H1 (cell line): Measurements from ENCODE around the gene HERC5. TPM values are rescaled to one million over a fixed set of nuclear protein-coding genes. Genes with fewer than 3 reads are reported as not detected.

Experiments
- CTCF ChIA-PET: fragments of 300-600 bp; sonication (Branson Sonifier 250); formaldehyde crosslinking; loops from one replicate; lab custom pipeline; 2021; ENCODE audit not compliant: partially characterized antibody; lab: Charles Lee
- POLR2A ChIA-PET: fragments of 300-600 bp; sonication (Branson Sonifier 250); formaldehyde crosslinking; loops from one replicate; lab custom pipeline; 2021; ENCODE audit warnings: inconsistent platforms; ENCODE audit not compliant: partially characterized antibody; lab: Charles Lee
- DNase-seq, 2 experiments: peaks; one replicate each; pipeline versions ENCODE4 v3.0.0 to v3.0.0-alpha.2; 2010 to 2022; ENCODE audit warnings: low spot score in 2 of 2, low read depth in 1 of 2, mixed read lengths in 1 of 2
- FAIRE-seq: peaks from 2 replicates; lab custom pipeline; 2011; peaks lifted over from hg19 to GRCh38; lab: Jason Lieb, UNC
- H2AFZ ChIP-seq: 2 replicates; pipeline ENCODE4 v1.8.1; 2012; ENCODE audit warnings: low read length, inconsistent platforms
- H2AK5ac ChIP-seq: 2 replicates; pipeline ENCODE4 v1.6.1; 2013; ENCODE audit warnings: low read depth, low read length
- H2BK120ac ChIP-seq: replicated peaks from 2 replicates; pipeline ENCODE3; 2013; ENCODE audit warnings: low read depth, low read length, inconsistent platforms
- H2BK12ac ChIP-seq: 2 replicates; pipeline ENCODE4 v1.6.1; 2013; ENCODE audit warnings: low read depth, low read length
- H2BK15ac ChIP-seq: 2 replicates; pipeline ENCODE4 v1.6.1; 2013; ENCODE audit warnings: low read length
- H2BK20ac ChIP-seq: 2 replicates; pipeline ENCODE4 v1.6.1; 2013; ENCODE audit warnings: low read length
- H2BK5ac ChIP-seq: 2 replicates; pipeline ENCODE4 v1.6.1; 2013; ENCODE audit warnings: low read depth, low read length
- H3K14ac ChIP-seq: 2 replicates; pipeline ENCODE4 v1.6.1; 2013; ENCODE audit warnings: inconsistent platforms; ENCODE audit not compliant: insufficient read length
- H3K18ac ChIP-seq: 2 replicates; pipeline ENCODE4 v1.6.1; 2013; ENCODE audit warnings: low read length; ENCODE audit errors: extremely low read depth
- H3K23ac ChIP-seq: 2 replicates; pipeline ENCODE4 v1.6.1; 2013; ENCODE audit warnings: inconsistent platforms; ENCODE audit not compliant: insufficient read length
- H3K23me2 ChIP-seq: 2 replicates; pipeline ENCODE4 v1.6.1; 2013; ENCODE audit warnings: low read depth, low read length
- H3K27ac ChIP-seq: 2 replicates; pipeline ENCODE4 v1.6.1; 2011; ENCODE audit warnings: low read depth, low read length, inconsistent platforms
- H3K27me3 ChIP-seq, 4 experiments: replicated peaks in 1 of 4; 1 replicate in 1 of 4; 2 replicates in 3 of 4; pipeline versions ENCODE4 v1.6.1 to v1.8.1; 2011 to 2013; ENCODE audit warnings: low read length in 3 of 4, mild to moderate bottlenecking in 3 of 4, inconsistent platforms in 2 of 4, mixed read lengths in 2 of 4, moderate library complexity in 1 of 4; ENCODE audit not compliant: control insufficient read depth in 3 of 4, insufficient read depth in 3 of 4; ENCODE audit errors: extremely low read depth in 1 of 4
- H3K36me3 ChIP-seq, 4 experiments: 2 replicates each; pipeline versions ENCODE4 v1.6.1 to v1.8.1; 2011 to 2013; ENCODE audit warnings: mild to moderate bottlenecking in 4 of 4, low read length in 3 of 4, moderate library complexity in 2 of 4, control low read depth in 1 of 4, inconsistent platforms in 1 of 4; ENCODE audit not compliant: insufficient read depth in 4 of 4, control insufficient read depth in 2 of 4
- H3K4ac ChIP-seq: replicated peaks from 2 replicates; pipeline ENCODE3; 2013; ENCODE audit warnings: low read length, low read depth, mixed read lengths, inconsistent platforms; ENCODE audit not compliant: insufficient read length
- H3K4me1 ChIP-seq, 4 experiments: replicated peaks in 1 of 4; 1 replicate in 1 of 4; 2 replicates in 3 of 4; pipeline versions ENCODE4 v1.6.1 to v1.8.1; 2011 to 2013; ENCODE audit warnings: low read length in 3 of 4, inconsistent platforms in 2 of 4, mixed read lengths in 1 of 4; ENCODE audit not compliant: insufficient read depth in 4 of 4, control insufficient read depth in 3 of 4
- H3K4me2 ChIP-seq, 2 experiments: 2 replicates each; pipeline versions ENCODE4 v1.6.1 to v1.8.1; 2011 to 2013; ENCODE audit warnings: low read depth in 2 of 2, low read length in 2 of 2, control low read depth in 1 of 2, inconsistent platforms in 1 of 2, mild to moderate bottlenecking in 1 of 2; ENCODE audit not compliant: insufficient read depth in 1 of 2
- H3K4me3 ChIP-seq, 4 experiments: fragments of 200-600, 300-600 bp in 1 of 4; sonication (generic), shearing (Covaris generic), sonication (Bioruptor Twin) in 1 of 4; 2 replicates each; pipeline versions ENCODE4 v1.5.1 to v1.8.1; 2011 to 2016; ENCODE audit warnings: low read length in 4 of 4, low read depth in 3 of 4, control low read depth in 2 of 4, inconsistent platforms in 2 of 4, mild to moderate bottlenecking in 2 of 4, mixed read lengths in 1 of 4, moderate library complexity in 1 of 4; ENCODE audit not compliant: insufficient read depth in 2 of 4; ENCODE audit errors: extremely low read depth in 1 of 4
- H3K56ac ChIP-seq: replicated peaks from 2 replicates; pipeline ENCODE3; 2013; ENCODE audit warnings: low read depth, mild to moderate bottlenecking, mixed read lengths, low read length, inconsistent platforms; ENCODE audit not compliant: insufficient read length
- H3K79me1 ChIP-seq: 2 replicates; pipeline ENCODE4 v1.6.1; 2013; ENCODE audit warnings: low read depth, low read length, control low read depth
- H3K79me2 ChIP-seq, 2 experiments: 2 replicates each; pipeline versions ENCODE4 v1.6.1 to v1.8.1; 2012 to 2013; ENCODE audit warnings: low read length in 2 of 2, mild to moderate bottlenecking in 2 of 2, inconsistent platforms in 1 of 2; ENCODE audit not compliant: insufficient read depth in 2 of 2, control insufficient read depth in 1 of 2
- H3K9ac ChIP-seq, 4 experiments: replicated peaks in 1 of 4; 1 replicate in 1 of 4; 2 replicates in 3 of 4; pipeline versions ENCODE4 v1.6.1 to v1.8.1; 2011 to 2013; ENCODE audit warnings: low read depth in 3 of 4, low read length in 3 of 4, control low read depth in 2 of 4, mild to moderate bottlenecking in 2 of 4, moderate library complexity in 2 of 4, inconsistent platforms in 1 of 4; ENCODE audit errors: extremely low read depth in 1 of 4
- H3K9me3 ChIP-seq, 2 experiments: 2 replicates each; pipeline versions ENCODE4 v1.6.1 to v1.8.1; 2012 to 2013; ENCODE audit warnings: mild to moderate bottlenecking in 2 of 2, moderate library complexity in 2 of 2, control low read depth in 1 of 2, inconsistent platforms in 1 of 2, low read depth in 1 of 2, low read length in 1 of 2, mixed read lengths in 1 of 2; ENCODE audit not compliant: insufficient read depth in 2 of 2
- H4K20me1 ChIP-seq, 2 experiments: replicated peaks in 1 of 2; 2 replicates each; pipeline versions ENCODE3 to v1.8.1; 2011 to 2013; ENCODE audit warnings: inconsistent platforms in 2 of 2, low read length in 2 of 2, mild to moderate bottlenecking in 1 of 2; ENCODE audit not compliant: insufficient read depth in 2 of 2, control insufficient read depth in 1 of 2
- H4K5ac ChIP-seq: 2 replicates; pipeline ENCODE4 v1.6.1; 2013; ENCODE audit warnings: low read length, low read depth, mixed read lengths, inconsistent platforms; ENCODE audit not compliant: insufficient read length
- H4K8ac ChIP-seq: 2 replicates; pipeline ENCODE4 v1.8.0; 2013; ENCODE audit warnings: mild to moderate bottlenecking, moderate library complexity, low read length, inconsistent platforms; ENCODE audit not compliant: insufficient read depth; ENCODE audit errors: extremely low read depth
- H4K91ac ChIP-seq: replicated peaks from 2 replicates; pipeline ENCODE3; 2013; ENCODE audit warnings: low read length, mixed read lengths, inconsistent platforms; ENCODE audit not compliant: insufficient read length
- BCL11A ChIP-seq, 2 experiments: IDR thresholded peaks; one replicate each; pipeline ENCODE4 v1.6.1; 2011; ENCODE audit warnings: low read depth in 2 of 2, low read length in 2 of 2, mild to moderate bottlenecking in 2 of 2
- KDM4A ChIP-seq: IDR thresholded peaks from one replicate; pipeline ENCODE4 v1.7.1; 2012; ENCODE audit warnings: low read depth, mild to moderate bottlenecking, moderate library complexity, low read length, inconsistent platforms; ENCODE audit not compliant: severe bottlenecking
- MAFK ChIP-seq: IDR thresholded peaks from 2 replicates; pipeline ENCODE4 v1.6.1; 2012; ENCODE audit warnings: low read depth, mild to moderate bottlenecking, improper control_type of control experiment, low read length
- NANOG ChIP-seq: IDR thresholded peaks from 2 replicates; pipeline ENCODE4 v1.6.1; 2011; ENCODE audit warnings: low read length, low read depth, mild to moderate bottlenecking, inconsistent platforms; ENCODE audit not compliant: insufficient read depth, poor library complexity, severe bottlenecking
- PHF8 ChIP-seq: fragments of 200-600 bp; sonication (generic); conservative IDR thresholded peaks from 2 replicates; pipeline ENCODE4 v1.7.1; 2012; ENCODE audit warnings: low read depth, mild to moderate bottlenecking, inconsistent platforms, low read length, moderate library complexity
- POLR2A ChIP-seq, 2 experiments: IDR thresholded peaks; 1 replicate in 1 of 2; 2 replicates in 1 of 2; pipeline ENCODE4 v1.6.1; 2011; ENCODE audit warnings: low read depth in 2 of 2, low read length in 2 of 2, mild to moderate bottlenecking in 2 of 2; ENCODE audit errors: control extremely low read depth in 1 of 2
- POLR2AphosphoS5 ChIP-seq: IDR thresholded peaks from 2 replicates; pipeline ENCODE4 v1.6.1; 2011; ENCODE audit warnings: low read depth, low read length
- RBBP5 ChIP-seq: IDR thresholded peaks from 2 replicates; pipeline ENCODE4 v1.7.1; 2012; ENCODE audit warnings: low read depth, mild to moderate bottlenecking, inconsistent platforms, low read length, moderate library complexity, borderline replicate concordance
- RFX5 ChIP-seq: IDR thresholded peaks from 2 replicates; pipeline ENCODE4 v1.6.1; 2011; ENCODE audit warnings: low read depth, low read length, improper control_type of control experiment, borderline replicate concordance
- TBP ChIP-seq: IDR thresholded peaks from 2 replicates; pipeline ENCODE4 v1.6.1; 2011; ENCODE audit warnings: low read depth, low read length, improper control_type of control experiment
- TEAD4 ChIP-seq: IDR thresholded peaks from 2 replicates; pipeline ENCODE4 v1.6.1; 2012; ENCODE audit warnings: low read depth, low read length, inconsistent platforms, mixed read lengths
- WGBS, 2 experiments: shearing (Covaris generic) in 1 of 2; methylation state at CpG; one replicate each; pipeline versions ENCODE4 v1.1.6 to v1.1.7; 2013 to 2015; ENCODE audit warnings: low lambda C conversion rate in 2 of 2, mixed read lengths in 2 of 2, inconsistent platforms in 1 of 2, low coverage in 1 of 2, missing lambda C conversion rate in 1 of 2; ENCODE audit not compliant: insufficient replicate concordance in 2 of 2, insufficient coverage in 1 of 2, insufficient read length in 1 of 2; ENCODE audit errors: extremely low coverage in 1 of 2, missing lambda C conversion rate in 1 of 2; 5-methylcytosine and 5-hydroxymethylcytosine counted together
- polyA plus RNA-seq, 7 experiments: library from polyadenylated mRNA; depleted of rRNA in 3 of 7; stranded (reverse) in 5 of 7; unstranded in 2 of 7; fragments of >200 nt in 5 of 7; fragments of 200-250 nt in 2 of 7; gene quantifications; 1 replicate in 5 of 7; 2 replicates in 1 of 7; 4 replicates in 1 of 7; pipeline versions ENCODE4 v1.2.1 to v1.2.3, GENCODE V29; 2011 to 2013; ENCODE audit warnings: missing spikeins in 2 of 7, mixed read lengths in 2 of 7
- total RNA-seq: library from RNA; stranded (reverse); fragmentation: NEBNext Ultra II Directional; extraction: Animal tissue kit (Norgen Biotek cat#: 25700); gene quantifications from 2 replicates; pipeline ENCODE4 v1.2.1, GENCODE V29; 2021
- TF ChIP-seq, protein P1 (sequence below), 3 experiments: IDR thresholded peaks; 1 replicate in 2 of 3; 2 replicates in 1 of 3; pipeline versions ENCODE4 v1.5.1 to v1.6.1; 2011; ENCODE audit warnings: low read length in 3 of 3, mild to moderate bottlenecking in 3 of 3, inconsistent platforms in 2 of 3, low read depth in 1 of 3, moderate library complexity in 1 of 3; ENCODE audit not compliant: insufficient read depth in 1 of 3; ENCODE audit errors: control extremely low read depth in 1 of 3

HERC5 gene
- total and polyA plus RNA-seq, 2 of the 8 experiments (the other 6 are each of a cell fraction or from before 2014, with no cell fraction given) = 6.6 to 20.7 TPM

- Histone ChIP-seq H3K4me1 (no peaks in the 10 kb centered on the region), H3K79me1 (no peaks in the 10 kb centered on the region), H2BK5ac (no peak overlapping the region), H3K4me2 (no peak overlapping the region), H2BK12ac (no peak overlapping the region), H3K23ac (no peak overlapping the region), H3K9ac (no peak overlapping the region), H2AFZ (no peak overlapping the region), H3K36me3 (no peaks in the 10 kb centered on the region; a peak in 1 of 8 replicates), H2AK5ac (no peak overlapping the region), H3K27ac (no peak overlapping the region), H4K8ac (no peak overlapping the region), H4K5ac (no peak overlapping the region), H2BK20ac (no peak overlapping the region), H3K9me3 (no peaks in the 10 kb centered on the region), H3K4ac (no peak overlapping the region), H2BK120ac (no peak overlapping the region), H3K4me3 (no peak overlapping the region), H3K79me2 (no peaks in the 10 kb centered on the region), H4K91ac (no peak overlapping the region), H3K56ac (no peak overlapping the region), H3K27me3 (no peaks in the 10 kb centered on the region), H3K18ac (no peak overlapping the region), H3K23me2 (no peaks in the 10 kb centered on the region), H3K14ac (no peak overlapping the region), H2BK15ac (no peak overlapping the region), H4K20me1 (no peaks in the 10 kb centered on the region)
- CTCF ChIA-PET = interaction anchor here (0.8 kb wide), 1 partner anchor 33 kb away, joined by 3 read pairs; no protein-coding TSS in a partner anchor
- DNase-seq (no peak), FAIRE-seq (no peak)
- 90% methylated on average over 1 of the region's 1 CpG; no CpG with 5 or more reads in 1 of the 2 experiments for WGBS, 2 experiments
- POLR2A ChIA-PET = no interaction called here
- TF ChIP-seq MAFK (no peak), KDM4A (no peak), PHF8 (no peak), POLR2AphosphoS5 (no peak), NANOG (no peak), TEAD4 (no peak), POLR2A (IDR thresholded peaks at IDR 0.05; ENCODE audit: control extremely low read depth in 1 of 2, low read depth in 2 of 2, low read length in 2 of 2) (no peak), RBBP5 (no peak), BCL11A (IDR thresholded peaks at IDR 0.05; ENCODE audit: low read depth in 2 of 2, low read length in 2 of 2) (no peak), TBP (no peak), RFX5 (no peak)
- TF ChIP-seq, protein P1, sequence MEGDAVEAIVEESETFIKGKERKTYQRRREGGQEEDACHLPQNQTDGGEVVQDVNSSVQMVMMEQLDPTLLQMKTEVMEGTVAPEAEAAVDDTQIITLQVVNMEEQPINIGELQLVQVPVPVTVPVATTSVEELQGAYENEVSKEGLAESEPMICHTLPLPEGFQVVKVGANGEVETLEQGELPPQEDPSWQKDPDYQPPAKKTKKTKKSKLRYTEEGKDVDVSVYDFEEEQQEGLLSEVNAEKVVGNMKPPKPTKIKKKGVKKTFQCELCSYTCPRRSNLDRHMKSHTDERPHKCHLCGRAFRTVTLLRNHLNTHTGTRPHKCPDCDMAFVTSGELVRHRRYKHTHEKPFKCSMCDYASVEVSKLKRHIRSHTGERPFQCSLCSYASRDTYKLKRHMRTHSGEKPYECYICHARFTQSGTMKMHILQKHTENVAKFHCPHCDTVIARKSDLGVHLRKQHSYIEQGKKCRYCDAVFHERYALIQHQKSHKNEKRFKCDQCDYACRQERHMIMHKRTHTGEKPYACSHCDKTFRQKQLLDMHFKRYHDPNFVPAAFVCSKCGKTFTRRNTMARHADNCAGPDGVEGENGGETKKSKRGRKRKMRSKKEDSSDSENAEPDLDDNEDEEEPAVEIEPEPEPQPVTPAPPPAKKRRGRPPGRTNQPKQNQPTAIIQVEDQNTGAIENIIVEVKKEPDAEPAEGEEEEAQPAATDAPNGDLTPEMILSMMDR (IDR thresholded peaks at IDR 0.05; ENCODE audit: control extremely low read depth in 1 of 3, insufficient read depth in 1 of 3, low read depth in 1 of 3, low read length in 3 of 3) = no peak
Observed at GRCh38 chr4:88481537-88481936, 24.6 kb downstream of the HERC5 start.
